Raji (cell line): ENCODE data around the gene AQP5.

ENCODE experiments used
- POLR2A ChIP-seq: IDR thresholded peaks from 2 replicates; pipeline ENCODE4 v1.6.1; 2011; ENCODE audit warnings: low read depth, low read length, control low read depth; ENCODE audit not compliant: insufficient read depth

The AQP5 gene

DNA sequence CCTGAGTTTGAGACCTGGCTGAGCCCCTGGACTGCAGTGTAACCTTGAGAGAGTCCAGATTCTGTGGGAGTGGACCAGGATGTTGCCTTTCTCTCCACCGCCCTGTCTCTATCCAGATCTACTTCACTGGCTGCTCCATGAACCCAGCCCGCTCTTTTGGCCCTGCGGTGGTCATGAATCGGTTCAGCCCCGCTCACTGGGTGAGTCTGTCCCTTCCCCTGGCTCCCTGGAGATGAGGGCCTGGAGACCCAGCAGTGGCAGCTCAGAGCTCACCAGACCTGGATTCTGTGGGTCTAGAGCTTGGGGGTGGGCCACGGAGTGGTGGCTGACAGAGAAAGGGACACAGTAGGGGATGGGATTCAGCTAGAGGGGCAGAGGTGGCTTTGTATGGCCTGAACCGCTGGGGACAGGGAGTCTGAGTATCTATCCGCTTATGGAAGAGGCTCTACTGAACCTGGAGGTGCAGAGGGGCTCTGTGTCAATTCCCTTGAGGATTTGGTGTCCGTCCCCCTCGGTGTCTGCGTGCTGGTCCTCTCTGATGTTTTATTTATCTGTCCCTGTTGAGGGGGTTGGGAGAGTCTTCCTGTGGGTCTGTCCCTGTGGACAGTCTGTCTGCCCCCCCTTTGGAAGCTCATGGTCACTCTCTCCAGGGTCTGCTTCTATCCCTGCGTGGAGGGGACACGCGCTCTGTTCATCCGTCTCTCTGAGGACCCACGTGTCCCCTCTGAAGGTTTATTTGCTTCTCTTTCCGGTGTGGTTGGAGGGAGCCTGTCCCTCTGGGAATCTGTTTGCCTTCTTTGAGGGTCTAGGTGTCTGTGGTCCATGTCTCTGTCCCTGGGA lies 2.5 kb downstream of the AQP5 start:
- TF ChIP-seq POLR2A: no peak

GRCh38 chr12:49964849-49965624 lies 3.4 kb downstream of the AQP5 start:
- no peak for TF ChIP-seq POLR2A

DNA sequence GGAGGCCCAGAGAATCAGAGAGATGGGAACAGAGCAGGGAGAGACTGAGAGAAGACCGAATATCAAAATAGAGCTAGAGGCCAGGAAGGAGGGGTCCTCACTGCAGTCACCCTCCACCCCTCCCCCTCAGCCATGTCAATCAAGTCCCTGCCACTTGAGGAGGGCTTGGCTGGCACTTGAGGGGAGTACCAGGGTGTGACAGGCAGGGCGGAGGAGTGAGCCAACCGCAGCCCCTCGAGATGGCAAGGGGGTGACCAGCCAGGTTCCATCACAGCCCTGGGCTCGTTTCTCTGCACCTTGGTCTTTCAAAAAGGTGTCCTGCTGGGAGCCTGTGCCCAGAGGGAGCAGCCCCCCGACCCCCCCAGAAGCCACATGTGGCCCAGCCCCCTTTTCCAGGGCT lies 4.2 kb downstream of the AQP5 start:
- no peak for TF ChIP-seq POLR2A

DNA sequence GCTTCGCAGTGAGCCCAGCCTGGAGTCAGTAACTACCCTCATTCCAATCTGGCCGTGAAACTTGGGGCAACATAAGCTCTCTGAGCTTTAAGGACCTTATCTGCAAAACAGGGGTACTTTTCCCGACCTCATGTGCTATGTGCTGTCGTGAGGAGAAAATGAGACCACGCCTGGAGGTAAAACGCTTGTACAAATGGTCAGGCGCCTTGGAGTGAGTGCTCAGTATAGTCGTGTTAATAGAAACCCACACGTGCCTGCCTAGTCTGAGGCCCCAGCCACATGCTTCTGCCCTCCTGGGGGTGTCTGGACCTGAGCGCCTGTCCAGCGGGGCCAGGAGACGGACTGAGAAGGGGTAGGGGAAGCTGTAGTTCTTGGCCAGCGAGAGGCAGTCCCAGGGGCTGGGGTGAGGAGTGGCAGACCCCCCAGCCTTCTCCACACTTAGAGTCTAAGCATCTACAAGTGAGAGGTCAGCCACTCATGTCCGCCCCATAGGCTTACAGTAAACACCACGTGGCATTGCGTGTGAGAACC lies 4.9 kb downstream of the AQP5 start:
- TF ChIP-seq POLR2A: no peak

DNA sequence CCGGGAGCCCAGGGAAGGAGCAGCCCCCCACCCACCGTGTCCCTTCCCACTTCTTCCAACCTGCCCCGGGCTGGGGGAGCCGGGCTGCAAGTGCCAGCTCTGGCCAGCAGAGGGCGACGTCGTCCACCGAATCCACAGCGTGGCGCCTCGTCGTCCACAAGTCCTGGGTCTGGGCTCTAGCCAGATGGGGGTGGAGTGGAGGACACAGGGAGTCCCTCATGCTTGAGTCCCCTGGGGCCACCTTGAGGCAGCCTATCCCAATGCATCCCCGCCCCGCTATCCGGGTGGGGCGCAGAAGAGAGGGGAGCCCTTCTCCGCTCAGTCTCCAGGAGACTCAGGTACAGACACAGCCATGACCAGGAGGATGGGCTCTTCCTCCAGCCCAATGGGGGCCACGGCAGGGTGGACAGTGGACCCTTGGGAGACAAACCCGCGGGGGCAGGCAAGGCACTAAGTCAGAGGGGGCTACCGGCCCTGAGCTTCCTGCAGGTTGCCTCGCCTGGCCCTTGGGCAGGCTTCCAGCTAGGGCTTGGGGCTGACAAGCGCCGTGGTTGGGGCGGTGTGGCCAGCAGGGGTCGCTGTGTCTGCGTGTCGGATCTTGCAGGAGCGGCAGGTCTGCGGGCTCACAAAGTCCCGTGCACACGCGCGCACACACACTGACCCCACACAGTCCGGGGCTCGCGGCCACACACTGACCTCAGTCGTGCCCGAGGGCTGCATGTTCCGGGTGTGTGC lies 5.5 kb downstream of the AQP5 start:
- TF ChIP-seq POLR2A: no peak

DNA sequence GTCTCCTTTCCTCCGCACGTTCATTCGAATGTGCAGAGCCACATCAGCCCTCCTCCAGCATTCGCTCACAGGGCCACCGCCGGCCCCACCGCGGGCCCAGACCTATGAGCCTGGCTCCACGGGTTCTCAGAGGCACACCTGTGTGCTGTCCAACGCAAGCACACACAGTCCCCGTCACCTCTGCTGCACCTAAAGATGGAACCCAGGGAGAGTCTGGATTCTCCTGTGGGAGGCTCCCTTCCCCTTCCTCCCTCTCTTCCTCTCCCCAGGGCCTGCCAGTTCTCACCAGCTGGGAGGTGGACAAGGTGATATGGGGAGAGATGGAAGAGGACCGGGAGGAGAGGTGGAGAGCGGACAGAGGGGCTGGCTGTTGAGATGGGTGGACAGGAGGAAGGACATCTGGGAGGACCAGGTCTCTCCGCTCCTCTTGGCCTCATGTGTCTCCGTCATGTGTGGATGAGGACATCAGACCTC lies 6.1 kb downstream of the AQP5 start:
- TF ChIP-seq POLR2A: no peak

DNA sequence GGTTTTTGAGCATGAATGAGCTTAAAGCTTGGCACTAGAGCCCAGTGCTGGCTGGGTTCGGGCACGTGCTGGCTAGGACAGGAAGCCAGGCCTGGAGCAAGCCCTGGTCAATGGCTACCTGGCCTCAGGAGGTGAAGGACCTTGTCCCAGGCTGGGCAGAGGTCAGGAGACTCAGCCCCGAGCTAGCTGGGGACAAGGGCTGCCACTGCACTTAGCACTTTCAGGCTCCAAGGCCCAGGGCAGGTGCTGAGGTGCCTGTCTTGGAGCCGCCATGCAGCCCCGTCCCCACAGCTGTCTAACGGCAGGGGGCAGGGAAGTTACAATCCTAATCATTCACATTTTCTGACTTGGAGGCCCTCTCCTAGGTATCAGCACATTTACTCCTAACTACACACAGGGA lies 6.8 kb downstream of the AQP5 start:
- no peak for TF ChIP-seq POLR2A

- TF ChIP-seq POLR2A: no peak
Observed at GRCh38 chr12:49969027-49969426, 7.4 kb downstream of the AQP5 start.

GRCh38 chr12:49969651-49970429 lies 8.2 kb downstream of the AQP5 start:
- no peak for TF ChIP-seq POLR2A

DNA sequence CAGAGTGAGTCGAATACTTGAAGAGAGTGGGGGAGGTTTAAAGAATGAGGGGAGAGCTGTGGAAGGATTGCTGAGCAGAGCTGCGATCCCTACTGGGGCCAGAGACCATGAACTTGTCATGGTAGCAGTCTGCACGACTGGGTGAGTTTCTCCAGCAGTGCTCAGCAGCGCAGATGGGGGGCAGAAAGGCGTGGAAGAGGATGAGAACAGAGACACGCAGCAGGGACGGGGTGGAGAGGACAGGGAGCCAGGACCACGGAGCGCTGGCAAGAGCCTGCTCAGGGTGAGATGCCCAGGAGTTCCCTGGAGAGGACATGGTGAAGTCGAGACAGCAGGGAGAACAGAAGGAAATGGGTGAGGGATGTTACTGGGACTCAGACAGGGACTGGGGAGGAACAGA lies 9.0 kb downstream of the AQP5 start:
- no peak for TF ChIP-seq POLR2A

- TF ChIP-seq POLR2A: no peak
Observed at GRCh38 chr12:49971141-49971540, 9.5 kb downstream of the AQP5 start.

- TF ChIP-seq POLR2A: no peak
Observed at GRCh38 chr12:49972129-49972528, 10.5 kb downstream of the AQP5 start.

DNA sequence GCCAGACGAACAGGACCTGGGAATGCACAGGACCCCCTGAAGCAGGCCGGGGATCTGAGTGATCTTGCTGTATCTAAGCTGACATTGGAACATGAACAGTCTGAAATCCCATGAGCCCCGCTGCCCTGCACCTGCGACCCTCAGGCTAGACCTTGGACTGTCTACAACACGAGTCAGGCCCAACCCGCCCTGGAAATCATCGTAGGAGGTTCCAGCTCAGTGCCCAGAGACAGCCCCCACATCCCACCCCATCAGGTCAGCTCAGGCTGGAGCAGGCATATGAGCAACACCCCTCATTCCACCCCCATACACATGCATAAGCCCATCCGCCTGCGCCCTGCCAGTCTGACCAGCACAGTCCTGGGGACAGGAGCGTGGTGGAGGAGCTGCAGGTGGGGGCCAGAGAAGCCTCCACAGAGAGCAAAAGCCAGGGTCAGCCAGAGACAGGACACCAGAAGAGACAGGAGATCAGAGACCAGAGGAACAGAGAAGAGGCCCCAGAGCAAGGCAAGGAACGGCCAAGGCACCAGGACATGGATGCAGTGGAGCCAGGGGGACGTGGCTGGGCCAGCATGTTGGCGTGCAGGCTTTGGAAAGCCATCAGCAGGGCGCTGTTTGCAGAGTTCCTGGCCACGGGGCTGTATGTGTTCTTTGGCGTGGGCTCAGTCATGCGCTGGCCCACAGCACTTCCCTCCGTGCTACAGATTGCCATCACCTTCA lies 11.1 kb downstream of the AQP5 start, which contains the start of gene AQP6:
Gene AQP6, plus strand, starts transcription at position 307 of the 720 bp plus-strand sequence. Its CDS starts 227 bp downstream, at position 534.
- TF ChIP-seq POLR2A: no peak

GRCh38 chr12:49973361-49973830 lies 11.7 kb downstream of the AQP5 start:
- no peak for TF ChIP-seq POLR2A

DNA sequence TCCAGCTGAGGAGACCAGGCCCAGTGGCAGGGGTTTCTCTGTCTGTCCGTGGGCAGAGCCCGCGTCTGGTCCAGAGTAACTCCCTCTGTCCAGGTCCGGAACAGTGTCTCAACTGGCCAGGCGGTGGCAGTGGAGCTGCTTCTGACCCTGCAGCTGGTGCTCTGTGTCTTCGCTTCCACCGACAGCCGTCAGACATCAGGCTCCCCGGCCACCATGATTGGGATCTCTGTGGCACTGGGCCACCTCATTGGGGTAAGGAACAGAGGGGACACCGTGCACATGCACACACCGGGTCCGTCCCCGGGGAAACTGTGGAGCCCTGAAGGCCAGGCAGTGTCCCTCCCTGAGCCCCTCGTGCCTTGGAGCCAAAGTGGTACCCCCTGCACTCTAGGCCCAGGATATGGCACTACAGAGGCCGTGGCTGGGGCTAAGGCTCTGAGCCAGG lies 12.6 kb downstream of the AQP5 start:
- no peak for TF ChIP-seq POLR2A
